GM21423 (cell line): ENCODE measurements around the gene MPI.
"Not testable (repeated sequence)": the region's sequence is repeated elsewhere in the genome, so short reads cannot be mapped to it uniquely, and the experiment has no call there.

Experiments
- ATAC-seq: cut with Tn5 transposase; IDR thresholded peaks from one replicate; pipeline ENCODE4 v1.9.1; 2021; ENCODE audit warnings: mild to moderate bottlenecking, moderate library complexity; ENCODE audit not compliant: unreplicated experiment

The MPI gene

GRCh38 chr15:74890665-74890960 is 771 bp downstream of the MPI start:
- ATAC-seq = no peak

- no peak for ATAC-seq
These were observed 1.6 kb downstream of the MPI start for GRCh38 chr15:74891469-74891868.

DNA sequence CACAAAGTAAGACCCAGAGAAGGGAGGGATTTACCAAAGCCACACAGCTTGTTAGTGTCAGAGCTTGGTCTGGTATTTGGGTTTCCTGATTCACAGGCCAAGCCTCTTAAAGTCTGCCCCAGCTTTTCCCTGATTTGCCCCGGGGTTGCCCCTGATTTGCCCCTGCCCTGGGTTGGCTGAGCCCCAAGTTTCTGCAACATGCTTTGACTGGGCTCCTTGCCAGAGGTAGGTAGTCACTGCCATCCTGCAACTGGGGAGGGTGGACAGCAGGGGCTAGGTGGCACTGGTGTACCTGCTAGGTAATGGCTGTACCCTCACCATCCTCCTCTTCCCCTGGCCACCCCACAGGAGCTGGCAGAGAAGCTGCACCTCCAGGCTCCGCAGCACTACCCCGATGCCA is 2.5 kb downstream of the MPI start:
- no peak for ATAC-seq

- ATAC-seq = no peak
These were observed 3.1 kb downstream of the MPI start for GRCh38 chr15:74892931-74893330.

DNA sequence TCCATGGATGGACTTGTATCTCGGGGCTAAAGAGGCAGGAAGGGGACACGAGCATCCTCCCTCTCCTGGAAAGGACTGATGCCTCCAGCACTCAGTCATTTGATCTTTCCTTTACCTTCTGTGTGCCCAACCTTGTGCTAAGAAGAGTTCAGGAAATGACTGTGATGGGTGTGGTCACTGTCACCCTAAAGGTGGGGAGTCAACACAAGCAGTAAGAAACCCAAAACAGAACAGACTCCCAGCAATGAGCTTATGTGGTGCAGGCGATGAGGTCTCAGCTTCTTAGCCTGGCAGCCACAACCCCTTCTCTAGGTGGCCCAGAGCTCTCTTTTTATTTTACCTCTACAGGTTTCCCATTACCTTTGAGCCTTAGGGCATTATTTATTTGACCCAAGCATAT is 3.8 kb downstream of the MPI start:
- ATAC-seq = no peak

DNA sequence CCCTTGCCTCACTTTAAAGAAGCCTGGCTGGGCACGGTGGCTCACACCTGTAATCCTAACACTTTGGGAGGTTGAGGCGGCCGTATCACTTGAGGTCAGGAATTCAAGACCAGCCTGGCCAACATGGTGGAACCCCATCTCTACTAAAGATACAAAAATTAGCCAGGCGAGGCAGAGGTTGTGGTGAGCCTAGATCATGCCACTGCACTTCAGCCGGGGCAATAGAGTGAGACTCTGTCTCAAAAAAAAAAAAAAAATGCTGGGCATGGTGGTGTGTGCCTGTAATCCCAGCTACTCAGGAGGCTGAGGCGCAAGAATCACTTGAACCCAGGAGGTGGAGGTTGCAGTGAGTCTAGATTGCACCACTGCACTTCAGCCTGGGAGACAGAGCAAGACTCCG is 4.5 kb downstream of the MPI start:
- not testable (repeated sequence) for ATAC-seq

GRCh38 chr15:74895830-74896229 is 6.0 kb downstream of the MPI start:
- no peak for ATAC-seq

DNA sequence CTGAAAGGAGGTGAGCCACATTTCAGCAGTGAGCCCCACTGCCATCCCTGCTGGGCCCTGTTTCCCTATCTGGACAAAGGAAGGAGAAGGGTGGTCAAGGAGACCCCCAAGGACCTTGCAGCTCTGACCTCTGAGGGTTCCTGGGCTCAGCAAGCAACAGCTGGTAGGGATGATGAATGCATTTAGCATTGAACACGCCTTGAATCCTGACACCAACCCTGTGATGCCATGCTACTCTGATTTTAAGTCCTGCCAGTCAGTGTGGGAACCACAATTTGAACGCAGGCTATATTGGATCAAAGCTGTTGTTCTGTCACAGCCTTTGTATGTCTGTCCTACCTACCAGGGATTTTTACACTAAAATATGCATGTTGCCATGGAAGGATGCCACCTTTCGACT is 6.5 kb downstream of the MPI start:
- no peak for ATAC-seq

GRCh38 chr15:74897300-74897701 is 7.5 kb downstream of the MPI start:
- no peak for ATAC-seq

- ATAC-seq = no peak
These were observed 11.8 kb downstream of the MPI start for GRCh38 chr15:74901612-74902063.

DNA sequence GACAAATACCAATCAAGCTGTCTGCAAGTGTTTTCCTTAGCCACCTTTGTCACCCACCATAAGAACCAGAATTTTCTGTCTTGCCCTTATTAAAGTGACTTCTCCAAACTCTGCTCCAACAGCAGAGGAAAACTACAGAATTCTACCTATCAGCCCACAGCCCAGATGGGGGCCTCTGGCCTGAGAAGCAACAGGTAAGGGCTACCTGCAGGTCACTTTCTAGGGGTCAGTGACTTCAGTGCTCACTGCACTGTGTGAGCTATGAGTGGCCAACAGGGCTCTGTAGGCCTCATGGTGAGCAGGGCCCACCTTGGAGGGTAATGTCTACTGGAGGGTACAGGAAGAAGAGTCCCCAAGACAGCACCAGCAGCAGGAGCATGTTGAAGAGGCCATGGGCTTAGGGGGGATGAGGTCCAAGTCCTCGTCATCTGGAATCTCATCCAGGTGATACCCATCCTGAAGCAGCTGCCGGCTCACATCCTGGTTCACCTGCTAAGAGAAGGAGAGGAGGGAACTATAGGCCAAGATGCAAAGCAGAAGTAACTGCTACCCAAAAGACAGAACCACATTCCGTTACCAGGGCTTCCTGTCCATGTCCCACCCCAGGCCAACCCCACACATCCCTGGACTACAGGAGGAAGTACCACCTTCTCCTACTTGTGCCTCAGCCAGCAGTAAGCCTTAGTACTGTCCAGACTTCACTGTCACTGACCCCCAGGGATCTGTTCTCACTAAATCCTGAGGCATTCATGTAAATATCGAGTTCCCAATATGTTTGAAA is 12.6 kb downstream of the MPI start:
- ATAC-seq = no peak

GRCh38 chr15:74903676-74904075 is 13.8 kb downstream of the MPI start:
- no peak for ATAC-seq

GRCh38 chr15:74904190-74904805 is 14.5 kb downstream of the MPI start:
- ATAC-seq = no peak

DNA sequence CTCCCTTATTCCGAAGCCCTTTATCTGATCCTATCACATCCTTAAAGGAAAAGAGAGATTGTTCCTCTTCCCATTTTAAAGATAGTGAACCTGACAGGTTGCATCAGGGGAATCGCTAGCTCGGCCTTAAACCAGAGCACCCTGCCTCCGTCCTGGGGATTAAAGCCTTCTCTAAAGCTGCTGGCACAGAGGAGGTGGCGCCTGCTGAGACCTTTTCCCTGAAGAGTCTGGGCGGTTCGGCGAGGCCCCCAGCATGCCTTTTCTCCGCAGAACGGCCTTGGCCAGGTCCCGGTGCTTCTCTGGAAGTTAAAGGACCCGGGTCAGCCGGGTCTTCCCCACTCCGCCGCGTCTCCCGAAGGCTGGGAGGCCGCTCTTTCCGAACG is 16.2 kb downstream of the MPI start:
- ATAC-seq = peak; percentile 10

DNA sequence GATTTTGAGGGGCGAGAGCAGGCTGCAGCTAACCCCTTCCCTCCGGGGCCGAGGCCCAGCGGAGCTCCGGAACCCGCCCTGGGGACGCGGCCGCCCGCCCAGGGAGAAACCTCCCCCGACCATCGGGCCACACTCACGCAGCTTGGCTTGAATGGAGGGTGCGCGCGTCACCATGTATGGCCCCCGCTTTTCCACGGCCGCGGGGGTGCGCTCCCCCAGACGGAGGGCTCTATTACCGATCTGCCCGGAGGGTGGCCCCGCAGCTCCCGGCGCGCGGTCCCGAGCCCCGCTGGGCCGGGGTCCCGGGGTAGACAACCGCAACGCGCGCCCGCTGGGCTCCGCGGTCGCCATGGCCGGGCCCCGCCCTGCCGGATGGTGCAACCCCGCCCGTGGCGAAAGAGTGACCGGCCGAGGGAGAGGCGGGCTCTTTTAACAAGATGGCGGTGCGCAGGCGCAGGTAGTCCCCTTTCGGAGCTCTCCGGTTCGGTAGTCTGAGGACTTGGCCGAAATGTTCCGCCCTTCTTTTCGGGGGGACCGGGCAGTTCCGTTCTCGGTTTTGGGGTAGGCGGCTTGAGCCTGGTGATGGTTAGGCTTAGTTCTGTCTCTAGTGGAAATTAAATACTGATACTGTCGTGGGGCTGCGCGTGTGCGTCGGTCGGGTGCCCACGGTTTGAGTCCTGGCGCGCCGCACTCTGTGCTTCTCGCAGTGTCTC is 16.8 kb downstream of the MPI start, which contains the start of gene FAM219B:
Gene FAM219B, minus strand, starts transcription at position 402 of the 713 bp plus-strand sequence. Its CDS starts 51 bp downstream, at position 351.
- ATAC-seq = peak; percentile 81

DNA sequence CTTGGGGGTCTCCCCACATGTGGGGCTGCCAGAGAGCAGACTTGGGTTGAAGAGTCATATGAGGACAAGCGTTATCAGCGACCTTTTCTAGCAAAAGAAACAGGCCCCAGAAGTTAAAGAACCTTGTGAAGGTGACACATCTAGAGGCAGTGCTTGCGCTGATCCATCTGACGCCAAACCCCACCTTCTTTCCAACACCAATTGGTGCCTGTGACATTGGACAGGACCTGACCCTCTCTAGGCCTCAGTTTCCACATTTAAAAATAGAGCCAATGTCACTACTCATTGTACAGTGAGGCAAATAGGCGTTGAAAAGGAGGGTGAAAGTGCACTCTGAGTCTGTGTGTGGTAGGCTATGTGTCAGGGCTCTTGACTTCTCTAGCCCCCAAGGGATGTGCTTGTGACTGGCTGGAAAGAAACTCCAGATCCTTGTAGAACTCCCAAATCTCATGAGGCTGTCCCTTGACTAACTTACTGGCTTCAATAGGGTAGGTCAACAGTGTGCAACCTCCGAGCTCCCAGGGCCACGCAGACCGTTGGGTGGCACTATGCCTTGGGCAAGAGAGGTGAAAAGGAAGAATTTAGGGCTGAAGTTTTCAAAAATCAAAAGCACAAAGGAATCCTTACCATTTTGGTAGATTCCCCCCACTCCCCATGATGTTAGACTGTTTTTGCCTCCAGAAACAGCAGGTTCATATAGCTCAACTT is 17.5 kb downstream of the MPI start:
- no peak for ATAC-seq

DNA sequence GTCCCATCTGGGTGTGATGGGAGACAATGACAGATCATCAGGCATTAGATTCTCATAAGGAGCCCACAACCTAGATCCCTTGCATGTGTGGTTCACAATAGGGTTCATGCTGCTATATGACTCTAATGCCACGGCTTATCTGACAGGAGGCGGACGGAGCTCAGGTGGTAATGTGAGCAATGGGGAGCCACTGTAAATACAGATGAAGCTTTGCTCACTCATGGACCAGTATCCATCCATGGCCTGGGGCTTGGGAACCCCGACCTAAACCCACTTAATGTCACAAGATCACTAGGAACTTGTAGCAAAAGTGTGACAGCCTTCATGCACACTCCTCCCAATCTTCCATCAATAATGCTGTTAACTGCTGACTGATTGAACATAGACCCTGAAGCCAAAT is 18.8 kb downstream of the MPI start:
- no peak for ATAC-seq

DNA sequence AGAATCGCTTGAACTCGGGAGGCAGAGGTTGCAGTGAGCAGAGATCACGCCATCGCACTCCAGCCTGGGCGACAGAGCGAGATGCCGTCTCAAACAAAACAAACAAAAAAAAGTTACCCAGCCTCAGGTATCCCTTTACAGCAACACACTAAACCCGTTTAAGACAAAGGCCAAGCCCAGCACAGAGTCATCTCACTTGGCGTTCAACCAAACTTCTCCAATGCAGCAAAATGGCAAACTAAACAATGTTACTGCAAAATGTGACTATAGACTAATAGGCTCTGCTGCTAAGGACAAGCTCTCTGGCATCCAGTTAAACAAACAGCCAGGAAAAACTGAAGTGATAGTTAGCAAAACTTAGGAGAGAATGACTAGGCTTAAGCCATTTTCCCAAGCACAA is 23.2 kb downstream of the MPI start:
- ATAC-seq = no peak

- ATAC-seq = not testable (repeated sequence)
These were observed 24.0 kb downstream of the MPI start for GRCh38 chr15:74913799-74914198.

DNA sequence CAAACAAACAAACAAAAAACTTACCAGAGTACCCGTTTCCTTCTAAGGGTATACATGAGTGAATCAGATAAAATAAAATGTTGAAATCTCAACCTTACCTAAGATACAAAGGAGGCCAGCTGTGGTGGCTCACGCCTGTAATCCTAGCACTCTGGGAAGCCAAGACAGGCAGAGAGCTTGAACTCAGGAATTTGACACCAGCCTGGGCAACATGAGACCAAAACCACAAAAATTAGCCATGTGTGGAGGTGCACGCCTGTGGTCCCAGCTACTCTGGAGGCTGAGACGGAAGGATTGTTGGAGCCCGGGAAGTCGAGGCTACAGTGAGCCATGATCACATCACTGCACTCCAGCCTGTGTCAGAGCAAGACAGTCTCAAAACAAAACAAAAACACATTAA is 27.8 kb downstream of the MPI start:
- ATAC-seq = no peak

GRCh38 chr15:74920456-74920855 is 30.6 kb downstream of the MPI start:
- ATAC-seq = no peak
